ENCODE data around the gene CLIP3.
"Not testable (repeated sequence)": the region's sequence is repeated elsewhere in the genome, so short reads cannot be mapped to it uniquely, and the experiment has no call there.

CLIP3 gene

GRCh38 chr19:36032251-36033104 lies at the start of gene CLIP3:
CLIP3 (minus strand) TSS chr19:36032873; CDS start chr19:36032357, 516 bp downstream.
- peak; percentile 37 for DNase-seq

- DNase-seq, result no peak
Measured at GRCh38 chr19:36081894-36082293, 49.2 kb upstream of the CLIP3 start.

GRCh38 chr19:36081385-36081784 lies 48.7 kb upstream of the CLIP3 start:
- no peak for DNase-seq

- no peak for DNase-seq
Measured at GRCh38 chr19:36079389-36079945, 46.8 kb upstream of the CLIP3 start.

GRCh38 chr19:36073121-36073876 lies 40.6 kb upstream of the CLIP3 start:
- DNase-seq, result no peak

GRCh38 chr19:36072081-36072480 lies 39.4 kb upstream of the CLIP3 start:
- no peak for DNase-seq

GRCh38 chr19:36068810-36069499 lies 36.3 kb upstream of the CLIP3 start:
- not testable (repeated sequence) for DNase-seq

GRCh38 chr19:36067681-36068080 lies 35.0 kb upstream of the CLIP3 start:
- DNase-seq, result no peak

GRCh38 chr19:36064826-36065225 lies 32.2 kb upstream of the CLIP3 start:
- no peak for DNase-seq

- no peak for DNase-seq
Measured at GRCh38 chr19:36061367-36061766, 28.7 kb upstream of the CLIP3 start.

GRCh38 chr19:36060430-36060829 lies 27.8 kb upstream of the CLIP3 start:
- no peak for DNase-seq

GRCh38 chr19:36059180-36059910 lies 26.7 kb upstream of the CLIP3 start:
- no peak for DNase-seq

- no peak for DNase-seq
Measured at GRCh38 chr19:36058481-36059179, 26.0 kb upstream of the CLIP3 start.

GRCh38 chr19:36054733-36055686 lies 22.3 kb upstream of the CLIP3 start, which contains the start of gene WDR62:
WDR62 (plus strand) TSS chr19:36054897; CDS start chr19:36054972, 75 bp downstream.
- DNase-seq, result peak; percentile 90

GRCh38 chr19:36054119-36054732 lies 21.6 kb upstream of the CLIP3 start, which contains the start of gene THAP8:
THAP8 (minus strand) TSS chr19:36054285; CDS start chr19:36054217, 68 bp downstream.
- peak; percentile 98 for DNase-seq

- no peak for DNase-seq
Measured at GRCh38 chr19:36051637-36052036, 19.0 kb upstream of the CLIP3 start.

- no peak for DNase-seq
Measured at GRCh38 chr19:36051236-36051635, 18.6 kb upstream of the CLIP3 start.

GRCh38 chr19:36049080-36049698 lies 16.5 kb upstream of the CLIP3 start:
- no peak for DNase-seq

GRCh38 chr19:36047835-36048234 lies 15.2 kb upstream of the CLIP3 start:
- no peak for DNase-seq
